Nephron (organoid): ENCODE data around the gene CAMTA1.
A peak's percentile ranks its signal among the peaks of the same experiment; 100 is the strongest.

Source experiments
- H3K27ac Mint-ChIP-seq, 3 experiments: 2 replicates each; pipeline ENCODE4 v1.8.0; 2020; ENCODE audit warnings: mixed read lengths in 3 of 3, mild to moderate bottlenecking in 2 of 3, moderate library complexity in 1 of 3
- H3K27me3 Mint-ChIP-seq: 2 replicates; pipeline ENCODE4 v1.8.0; 2021; ENCODE audit warnings: low read depth, mild to moderate bottlenecking, moderate library complexity, mixed read lengths
- H3K36me3 Mint-ChIP-seq: 2 replicates; pipeline ENCODE4 v1.8.0; 2020; ENCODE audit warnings: low read depth, mixed read lengths
- H3K4me1 Mint-ChIP-seq: 2 replicates; pipeline ENCODE4 v1.8.0; 2020; ENCODE audit warnings: mixed read lengths
- H3K4me3 Mint-ChIP-seq, 3 experiments: 2 replicates each; pipeline ENCODE4 v1.8.0; 2020; ENCODE audit warnings: mild to moderate bottlenecking in 3 of 3, mixed read lengths in 3 of 3, moderate library complexity in 2 of 3
- H3K9me3 Mint-ChIP-seq: 2 replicates; pipeline ENCODE4 v1.8.0; 2020; ENCODE audit warnings: mixed read lengths
- CTCF ChIP-seq, 3 experiments: fragments of 200-600 bp; sonication (generic); IDR thresholded peaks; one replicate each; pipeline ENCODE4 v1.5.0; 2021; ENCODE audit warnings: antibody characterized with exemption in 3 of 3; ENCODE audit not compliant: unreplicated experiment in 3 of 3

Gene CAMTA1

GRCh38 chr1:7430047-7430608 lies 644.9 kb downstream of the CAMTA1 start:
- Mint-ChIP-seq H3K27ac (no peak overlapping the region), H3K4me1 (peaks cover 12% of the 10 kb centered on the region), H3K9me3 (no peaks in the 10 kb centered on the region), H3K27me3 (peaks cover 14% of the 10 kb centered on the region), H3K36me3 (no peaks in the 10 kb centered on the region), H3K4me3 (no peak overlapping the region)
- no peak for TF ChIP-seq CTCF (IDR thresholded peaks at IDR 0.05; ENCODE audit: unreplicated experiment in 3 of 3)

- peaks cover 12% of the 10 kb centered on the region for H3K4me1 Mint-ChIP-seq
- no peaks in the 10 kb centered on the region for H3K36me3 Mint-ChIP-seq
- no peak for TF ChIP-seq CTCF (IDR thresholded peaks at IDR 0.05; ENCODE audit: unreplicated experiment in 3 of 3)
- H3K9me3 Mint-ChIP-seq: no peaks in the 10 kb centered on the region
- peaks cover 14% of the 10 kb centered on the region for H3K27me3 Mint-ChIP-seq
- no peak overlapping the region for H3K27ac Mint-ChIP-seq
- H3K4me3 Mint-ChIP-seq: no peak overlapping the region
Measured at GRCh38 chr1:7430691-7431090, 645.4 kb downstream of the CAMTA1 start.

GRCh38 chr1:7432102-7432899 lies 647.0 kb downstream of the CAMTA1 start:
- no peaks in the 10 kb centered on the region for H3K9me3 Mint-ChIP-seq
- H3K4me3 Mint-ChIP-seq: no peak overlapping the region
- TF ChIP-seq CTCF (IDR thresholded peaks at IDR 0.05; ENCODE audit: unreplicated experiment in 3 of 3): no peak
- no peak overlapping the region for H3K27ac Mint-ChIP-seq
- H3K36me3 Mint-ChIP-seq: no peaks in the 10 kb centered on the region
- peaks cover under 1% of the 10 kb centered on the region for H3K4me1 Mint-ChIP-seq
- peaks cover 10% of the 10 kb centered on the region for H3K27me3 Mint-ChIP-seq

GRCh38 chr1:7432900-7433380 lies 647.7 kb downstream of the CAMTA1 start:
- H3K36me3 Mint-ChIP-seq: no peaks in the 10 kb centered on the region
- no peak overlapping the region for H3K4me3 Mint-ChIP-seq
- peaks cover 12% of the 10 kb centered on the region for H3K27me3 Mint-ChIP-seq
- H3K27ac Mint-ChIP-seq: no peak overlapping the region
- H3K9me3 Mint-ChIP-seq: no peaks in the 10 kb centered on the region
- TF ChIP-seq CTCF (IDR thresholded peaks at IDR 0.05; ENCODE audit: unreplicated experiment in 3 of 3): no peak
- H3K4me1 Mint-ChIP-seq: no peaks in the 10 kb centered on the region

- no peaks in the 10 kb centered on the region for H3K36me3 Mint-ChIP-seq
- H3K4me3 Mint-ChIP-seq: no peak overlapping the region
- peaks cover 11% of the 10 kb centered on the region for H3K27me3 Mint-ChIP-seq
- no peak for TF ChIP-seq CTCF (IDR thresholded peaks at IDR 0.05; ENCODE audit: unreplicated experiment in 3 of 3)
- peak overlapping the region in 1 of 3 experiments; percentile 40 for H3K27ac Mint-ChIP-seq
- H3K4me1 Mint-ChIP-seq: no peaks in the 10 kb centered on the region
- H3K9me3 Mint-ChIP-seq: no peaks in the 10 kb centered on the region
Measured at GRCh38 chr1:7434566-7434965, 649.3 kb downstream of the CAMTA1 start.
